ENCODE measurements around the gene SNX5.

GRCh38 chr20:17999566-17999965, 31.0 kb upstream of the SNX5 start:
- TF ChIP-seq, protein P1, sequence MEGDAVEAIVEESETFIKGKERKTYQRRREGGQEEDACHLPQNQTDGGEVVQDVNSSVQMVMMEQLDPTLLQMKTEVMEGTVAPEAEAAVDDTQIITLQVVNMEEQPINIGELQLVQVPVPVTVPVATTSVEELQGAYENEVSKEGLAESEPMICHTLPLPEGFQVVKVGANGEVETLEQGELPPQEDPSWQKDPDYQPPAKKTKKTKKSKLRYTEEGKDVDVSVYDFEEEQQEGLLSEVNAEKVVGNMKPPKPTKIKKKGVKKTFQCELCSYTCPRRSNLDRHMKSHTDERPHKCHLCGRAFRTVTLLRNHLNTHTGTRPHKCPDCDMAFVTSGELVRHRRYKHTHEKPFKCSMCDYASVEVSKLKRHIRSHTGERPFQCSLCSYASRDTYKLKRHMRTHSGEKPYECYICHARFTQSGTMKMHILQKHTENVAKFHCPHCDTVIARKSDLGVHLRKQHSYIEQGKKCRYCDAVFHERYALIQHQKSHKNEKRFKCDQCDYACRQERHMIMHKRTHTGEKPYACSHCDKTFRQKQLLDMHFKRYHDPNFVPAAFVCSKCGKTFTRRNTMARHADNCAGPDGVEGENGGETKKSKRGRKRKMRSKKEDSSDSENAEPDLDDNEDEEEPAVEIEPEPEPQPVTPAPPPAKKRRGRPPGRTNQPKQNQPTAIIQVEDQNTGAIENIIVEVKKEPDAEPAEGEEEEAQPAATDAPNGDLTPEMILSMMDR (conservative IDR thresholded peaks at IDR 0.05; ENCODE audit: low read depth, low read length), result no peak
- no peak for TF ChIP-seq EZH2 (IDR thresholded peaks at IDR 0.05; ENCODE audit: borderline replicate concordance, low read depth, low read length, poor library complexity, severe bottlenecking)
